OCI-LY7 (cell line): ENCODE measurements around the gene KRTCAP2. TPM values are rescaled to one million over a fixed set of nuclear protein-coding genes. Genes with fewer than 3 reads are reported as not detected.
A peak's percentile ranks its signal among the peaks of the same experiment; 100 is the strongest.
"Not testable (repeated sequence)": the region's sequence is repeated elsewhere in the genome, so short reads cannot be mapped to it uniquely, and the experiment has no call there.

Experiments used
- BruUV-seq: library from RNA; stranded (reverse); fragments of 400-500 nt; replicated peaks from 2 replicates; lab custom pipeline; 2021; lab: Mats Ljungman, UMichigan
- CTCF ChIA-PET: fragments of 300-600 bp; sonication (Branson Sonifier 250); formaldehyde crosslinking; loops from one replicate; lab custom pipeline; 2022; ENCODE audit warnings: antibody characterized with exemption; ENCODE audit not compliant: unreplicated experiment; lab: Charles Lee
- POLR2A ChIA-PET: fragments of 300-600 bp; sonication (Branson Sonifier 250); formaldehyde crosslinking; loops from one replicate; lab custom pipeline; 2022; ENCODE audit warnings: antibody characterized with exemption; lab: Charles Lee
- DNase-seq: peaks from one replicate; pipeline ENCODE4 v3.0.0-alpha.2; 2015; ENCODE audit warnings: low spot score
- H2AFZ ChIP-seq: fragments of 200-600 bp; sonication (generic), shearing (Covaris generic); 2 replicates; pipeline ENCODE4 v1.6.1; 2014; ENCODE audit warnings: mild to moderate bottlenecking, antibody characterized with exemption, low read length, moderate library complexity
- H3K27ac ChIP-seq: fragments of 200-600 bp; sonication (generic); 2 replicates; pipeline ENCODE4 v1.5.1; 2014; ENCODE audit warnings: mixed run types, low read depth, mild to moderate bottlenecking, moderate library complexity, low read length, inconsistent platforms; ENCODE audit not compliant: poor library complexity, severe bottlenecking
- H3K36me3 ChIP-seq: fragments of 200-600 bp; sonication (generic); 2 replicates; pipeline ENCODE4 v1.6.1; 2014; ENCODE audit warnings: mild to moderate bottlenecking, antibody characterized with exemption, low read length, moderate library complexity, mixed read lengths; ENCODE audit not compliant: insufficient read depth
- H3K4me1 ChIP-seq: fragments of 200-600 bp; sonication (generic); 2 replicates; pipeline ENCODE4 v1.5.1; 2014; ENCODE audit warnings: mild to moderate bottlenecking, low read length; ENCODE audit not compliant: insufficient read depth, poor library complexity, severe bottlenecking
- H3K4me2 ChIP-seq: fragments of 200-600 bp; sonication (generic); 2 replicates; pipeline ENCODE4 v1.6.1; 2014; ENCODE audit warnings: mild to moderate bottlenecking, low read length
- H3K4me3 ChIP-seq: fragments of 200-600 bp; sonication (generic); 2 replicates; pipeline ENCODE4 v1.5.1; 2014; ENCODE audit warnings: mild to moderate bottlenecking, low read depth, low read length; ENCODE audit not compliant: poor library complexity, severe bottlenecking
- H3K79me2 ChIP-seq: fragments of 200-600 bp; sonication (generic); 2 replicates; pipeline ENCODE4 v1.6.1; 2016; ENCODE audit warnings: low read depth, mild to moderate bottlenecking, low read length, moderate library complexity, mixed read lengths; ENCODE audit not compliant: insufficient read depth
- H3K9me2 ChIP-seq: fragments of 200-600 bp; sonication (generic); 2 replicates; pipeline ENCODE4 v1.6.1; 2016; ENCODE audit warnings: mild to moderate bottlenecking, low read length, mixed read lengths; ENCODE audit not compliant: insufficient read depth
- H3K9me3 ChIP-seq: fragments of 200-600 bp; sonication (generic); 2 replicates; pipeline ENCODE4 v1.6.1; 2014; ENCODE audit warnings: mild to moderate bottlenecking, mixed run types, low read length, mixed read lengths
- H4K20me1 ChIP-seq: fragments of 200-600 bp; sonication (generic); 2 replicates; pipeline ENCODE4 v1.6.1; 2014; ENCODE audit warnings: mild to moderate bottlenecking, antibody characterized with exemption, low read length, moderate library complexity, mixed read lengths; ENCODE audit not compliant: insufficient read depth
- EZH2phosphoT487 ChIP-seq: fragments of 200-600 bp; sonication (generic); IDR thresholded peaks from 2 replicates; pipeline ENCODE4 v1.6.1; 2018; ENCODE audit warnings: low read depth, borderline replicate concordance, mild to moderate bottlenecking, mixed run types, antibody characterized with exemption, low read length, moderate library complexity, mixed read lengths
- intact Hi-C: fragments of 100-400 bp; cut with micrococcal nuclease; formaldehyde crosslinking; loops from one replicate; pipeline ENCODE4 v1.10.0; 2022; ENCODE audit not compliant: unreplicated experiment
- total RNA-seq, 2 experiments: library from RNA; depleted of rRNA in 1 of 2; stranded (reverse); fragments of >200 nt in 1 of 2; shearing (Covaris generic) in 1 of 2; gene quantifications; 2 replicates each; pipeline ENCODE4 v1.2.3, GENCODE V29; 2014 to 2022
- TF ChIP-seq, protein P1 (sequence below): fragments of 200-600 bp; sonication (generic); conservative IDR thresholded peaks from 2 replicates; pipeline ENCODE4 v1.5.1; 2014; ENCODE audit warnings: mild to moderate bottlenecking, antibody characterized with exemption, low read length, moderate library complexity, mixed read lengths

The KRTCAP2 gene
- total RNA-seq, 2 experiments from 2014 or later = 128 to 141 TPM

DNA sequence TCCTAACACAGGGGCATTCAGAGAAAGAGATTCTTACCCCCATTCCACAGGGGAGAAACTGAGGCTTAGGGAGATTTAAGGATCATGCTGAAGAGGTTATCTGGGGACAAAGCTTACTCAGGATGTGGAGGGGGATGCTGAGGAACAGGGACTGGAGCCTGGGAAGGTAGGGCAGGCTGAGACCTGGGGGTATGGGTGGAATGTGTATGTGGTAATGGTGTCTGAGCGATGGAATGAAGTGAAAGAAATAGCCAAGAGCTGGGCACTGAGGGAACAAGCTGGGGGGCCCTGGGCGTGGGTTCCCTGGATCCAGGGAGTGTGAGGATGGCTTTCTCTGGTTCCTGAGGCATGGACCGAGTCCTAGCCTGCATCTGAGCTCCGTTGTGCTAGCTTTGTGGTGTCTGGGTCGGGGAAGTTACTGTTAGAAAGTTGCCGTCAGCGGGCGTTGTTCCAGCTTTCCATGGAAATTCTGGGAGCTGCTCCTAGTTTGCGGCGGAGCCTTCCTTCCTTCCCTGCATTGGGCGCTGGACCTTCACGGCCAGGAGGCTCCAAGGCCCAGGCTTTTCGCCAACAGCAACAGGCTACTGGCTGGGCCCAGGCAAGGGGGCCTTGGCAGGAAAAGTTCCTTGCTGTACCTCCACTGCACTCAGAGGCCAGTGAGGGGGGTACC, 38.4 kb upstream of the KRTCAP2 start:
- intact Hi-C loops, H3K9me3 ChIP-seq, H4K20me1 ChIP-seq, H3K9me2 ChIP-seq, H3K79me2 ChIP-seq, POLR2A ChIA-PET, H3K27ac ChIP-seq, BruUV-seq, CTCF ChIA-PET, H2AFZ ChIP-seq, H3K4me3 ChIP-seq, H3K4me2 ChIP-seq, DNase-seq, H3K36me3 ChIP-seq: not testable (repeated sequence)
- H3K4me1 ChIP-seq = peaks cover 28% of the 10 kb centered on the region

DNA sequence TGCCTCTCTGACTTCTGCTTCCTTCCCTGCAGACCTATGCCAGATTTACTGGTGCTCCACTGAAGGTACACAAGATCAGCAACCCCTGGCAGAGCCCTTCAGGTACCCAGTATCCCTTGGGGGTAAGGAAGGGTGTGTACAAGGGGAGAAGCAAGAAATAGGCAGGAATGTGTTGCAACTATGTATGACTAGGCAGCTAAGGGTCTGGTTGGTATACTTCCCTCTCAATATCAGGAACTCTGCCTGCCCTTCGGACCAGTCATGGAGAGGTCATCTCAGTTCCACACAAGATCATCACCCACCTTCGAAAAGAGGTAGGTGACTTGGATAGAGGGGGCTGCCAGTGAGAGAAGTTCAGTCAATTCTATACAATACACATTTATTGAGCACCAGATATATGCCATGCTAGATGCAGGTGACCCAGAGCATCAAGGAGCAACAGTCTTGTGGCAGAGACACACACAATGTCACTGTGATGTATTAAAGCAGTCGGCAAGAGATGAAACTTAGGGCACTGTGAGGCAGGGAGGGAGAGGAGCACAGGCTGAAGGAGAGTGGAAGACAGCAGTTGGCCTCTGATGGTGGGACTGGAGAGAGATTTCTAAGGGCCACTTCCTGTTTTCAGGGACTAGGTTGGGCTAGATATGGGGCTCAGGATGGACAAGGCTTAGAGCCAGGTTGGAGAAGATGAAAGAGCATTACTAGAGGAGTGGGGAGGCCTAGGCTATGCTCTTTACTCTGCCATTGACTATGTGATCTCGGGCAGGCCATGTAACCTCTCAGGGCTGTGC, 37.4 kb upstream of the KRTCAP2 start:
- Histone ChIP-seq H3K79me2 (no peaks in the 10 kb centered on the region), H2AFZ (no peak overlapping the region), H3K36me3 (no peaks in the 10 kb centered on the region), H3K9me2 (no peaks in the 10 kb centered on the region), H3K4me3 (no peak overlapping the region), H3K4me2 (peak overlapping the region; percentile 90), H3K27ac (no peak overlapping the region), H4K20me1 (no peaks in the 10 kb centered on the region), H3K4me1 (peaks cover 28% of the 10 kb centered on the region), H3K9me3 (no peaks in the 10 kb centered on the region)
- CTCF ChIA-PET = no interaction called here
- intact Hi-C loops = no loop called here
- TF ChIP-seq, protein P1, sequence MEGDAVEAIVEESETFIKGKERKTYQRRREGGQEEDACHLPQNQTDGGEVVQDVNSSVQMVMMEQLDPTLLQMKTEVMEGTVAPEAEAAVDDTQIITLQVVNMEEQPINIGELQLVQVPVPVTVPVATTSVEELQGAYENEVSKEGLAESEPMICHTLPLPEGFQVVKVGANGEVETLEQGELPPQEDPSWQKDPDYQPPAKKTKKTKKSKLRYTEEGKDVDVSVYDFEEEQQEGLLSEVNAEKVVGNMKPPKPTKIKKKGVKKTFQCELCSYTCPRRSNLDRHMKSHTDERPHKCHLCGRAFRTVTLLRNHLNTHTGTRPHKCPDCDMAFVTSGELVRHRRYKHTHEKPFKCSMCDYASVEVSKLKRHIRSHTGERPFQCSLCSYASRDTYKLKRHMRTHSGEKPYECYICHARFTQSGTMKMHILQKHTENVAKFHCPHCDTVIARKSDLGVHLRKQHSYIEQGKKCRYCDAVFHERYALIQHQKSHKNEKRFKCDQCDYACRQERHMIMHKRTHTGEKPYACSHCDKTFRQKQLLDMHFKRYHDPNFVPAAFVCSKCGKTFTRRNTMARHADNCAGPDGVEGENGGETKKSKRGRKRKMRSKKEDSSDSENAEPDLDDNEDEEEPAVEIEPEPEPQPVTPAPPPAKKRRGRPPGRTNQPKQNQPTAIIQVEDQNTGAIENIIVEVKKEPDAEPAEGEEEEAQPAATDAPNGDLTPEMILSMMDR = no peak
- TF ChIP-seq EZH2phosphoT487 = no peak
- POLR2A ChIA-PET = no interaction called here
- no TSS peak for BruUV-seq
- DNase-seq = no peak

DNA sequence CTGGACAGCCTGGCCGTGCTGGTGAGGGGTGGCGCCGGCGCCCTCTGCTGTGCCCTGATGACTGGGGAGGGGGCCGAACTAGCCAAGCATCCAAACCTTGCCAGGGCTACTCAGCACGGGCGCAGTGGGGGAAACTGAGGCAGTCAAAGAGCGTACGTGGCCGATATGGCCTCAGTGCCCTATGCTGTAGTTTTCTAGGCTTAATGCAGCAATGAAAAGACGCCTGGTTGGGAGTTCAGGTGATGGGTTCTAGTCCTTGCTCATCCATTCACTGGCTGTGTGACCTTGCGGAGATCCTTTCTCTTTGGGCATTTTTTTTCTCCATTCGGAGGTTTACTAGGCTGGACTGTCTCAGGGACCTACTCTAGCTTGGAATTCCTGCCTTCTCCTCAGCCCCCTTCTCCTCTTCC, 36.2 kb upstream of the KRTCAP2 start:
- H3K79me2 ChIP-seq = no peaks in the 10 kb centered on the region
- CTCF ChIA-PET = interaction anchor here (0.6 kb wide), 1 partner anchor 19 kb away, joined by 5 read pairs; no protein-coding TSS in a partner anchor
- H3K4me1 ChIP-seq = peaks cover 28% of the 10 kb centered on the region
- POLR2A ChIA-PET = interaction anchor here (0.6 to 1.1 kb wide), 5 partner anchors 8 to 189 kb away, joined by 3 to 9 read pairs (median 8); no protein-coding TSS in a partner anchor
- peak overlapping the region; percentile 90 for H3K4me2 ChIP-seq
- BruUV-seq = TSS peak; percentile 92
- H3K9me2 ChIP-seq = no peaks in the 10 kb centered on the region
- H3K9me3 ChIP-seq = no peaks in the 10 kb centered on the region
- no peaks in the 10 kb centered on the region for H3K36me3 ChIP-seq
- peak overlapping the region; percentile 90 for H3K4me3 ChIP-seq
- no peak for TF ChIP-seq EZH2phosphoT487
- TF ChIP-seq, protein P1 = no peak
- DNase-seq = no peak
- H2AFZ ChIP-seq = peak overlapping the region; percentile 64; the same call in 1 of the 2 replicates
- H4K20me1 ChIP-seq = no peaks in the 10 kb centered on the region
- intact Hi-C loops = loop anchor here (5.0 kb wide), 2 partner anchors 53 to 98 kb away; partner anchors contain the start of genes FDPS and SCAMP3
- peak overlapping the region; percentile 77 for H3K27ac ChIP-seq
